Measurements from ENCODE around the gene SDC4. TPM values are rescaled to one million over a fixed set of nuclear protein-coding genes. Genes with fewer than 3 reads are reported as not detected.

Gene SDC4
- total and polyA plus RNA-seq, 3 donors from 2014 or later = 124 to 234 (median 191) TPM

GRCh38 chr20:45350217-45350616, 2.0 kb upstream of the SDC4 start:
- 74 to 91% methylated on average over 1 of the region's 1 CpG for WGBS, 2 donors
- TF ChIP-seq CTCF (IDR thresholded peaks at IDR 0.05) = no peak
- no peak for TF ChIP-seq POLR2A (IDR thresholded peaks at IDR 0.05)

GRCh38 chr20:45347297-45347935, 808 bp downstream of the SDC4 start:
- peak overlapping the region; percentile 61 to 76 for H3K4me3 ChIP-seq
- H3K9me3 ChIP-seq = no peaks in the 10 kb centered on the region
- intact Hi-C loops (cut with DNase I; ENCODE audit: low total_unique reads) = no loop called here
- WGBS, 2 donors = 17 to 32% methylated on average over 6 to 10 of the region's 10 CpGs
- peaks cover 14% of the 10 kb centered on the region for H3K4me1 ChIP-seq
- no peaks in the 10 kb centered on the region for H3K27me3 ChIP-seq
- DNase-seq = no peak
- H3K36me3 ChIP-seq (ENCODE audit: low read depth, missing control alignments) = no peaks in the 10 kb centered on the region
- peak overlapping the region; percentile 80 to 85 for H3K27ac ChIP-seq
- TF ChIP-seq POLR2A (IDR thresholded peaks at IDR 0.05) (no peak), CTCF (IDR thresholded peaks at IDR 0.05) (no peak)

More at GRCh38 chr20:45350217-45350616, 2.0 kb upstream of the SDC4 start:
- DNase-seq = no peak
- Histone ChIP-seq H3K27me3 (no peaks in the 10 kb centered on the region), H3K9me3 (no peaks in the 10 kb centered on the region), H3K36me3 (ENCODE audit: low read depth, missing control alignments) (no peaks in the 10 kb centered on the region), H3K4me3 (no peak overlapping the region), H3K27ac (no peak overlapping the region), H3K4me1 (no peaks in the 10 kb centered on the region)
- intact Hi-C loops (cut with DNase I; ENCODE audit: low total_unique reads) = no loop called here

DNA sequence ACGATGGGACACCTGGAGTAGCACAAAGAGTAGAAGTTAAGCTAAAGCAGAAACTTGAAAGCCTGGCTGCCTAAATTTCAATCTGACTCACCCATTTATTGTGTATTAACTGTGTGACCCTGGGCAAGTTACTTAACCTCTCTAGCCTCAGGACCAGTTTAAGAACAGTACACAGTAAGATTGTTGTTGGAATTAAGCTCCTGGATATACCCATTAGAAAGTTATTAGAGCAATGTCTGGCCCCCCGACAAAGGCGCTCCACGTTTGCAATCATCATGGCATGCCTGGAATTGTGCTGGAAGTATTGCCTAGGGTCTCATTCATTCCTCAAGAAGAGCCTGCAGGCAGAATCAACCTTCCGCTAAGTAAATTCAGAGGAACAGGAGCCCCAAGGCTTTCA, 1.4 kb downstream of the SDC4 start:
- intact Hi-C loops (cut with DNase I; ENCODE audit: low total_unique reads) = no loop called here

GRCh38 chr20:45346291-45346718, 1.9 kb downstream of the SDC4 start:
- H3K27me3 ChIP-seq = no peaks in the 10 kb centered on the region
- TF ChIP-seq CTCF (IDR thresholded peaks at IDR 0.05) (no peak), POLR2A (IDR thresholded peaks at IDR 0.05) (no peak)
- intact Hi-C loops (cut with DNase I; ENCODE audit: low total_unique reads) = no loop called here
- DNase-seq = no peak
- H3K36me3 ChIP-seq (ENCODE audit: low read depth, missing control alignments) = no peaks in the 10 kb centered on the region
- peak overlapping the region in 1 of 2 donors; percentile 76 for H3K4me3 ChIP-seq
- no peak overlapping the region for H3K27ac ChIP-seq
- H3K4me1 ChIP-seq = peaks cover 23% of the 10 kb centered on the region
- 70 to 73% methylated on average over 3 of the region's 3 CpGs for WGBS, 2 donors
- H3K9me3 ChIP-seq = no peaks in the 10 kb centered on the region

More for the DNA sequence above, 1.4 kb downstream of the SDC4 start:
- WGBS, 2 donors = 62 to 65% methylated on average over 5 of the region's 5 CpGs
- Histone ChIP-seq H3K27me3 (no peaks in the 10 kb centered on the region), H3K4me1 (peaks cover 19% of the 10 kb centered on the region), H3K36me3 (ENCODE audit: low read depth, missing control alignments) (no peaks in the 10 kb centered on the region), H3K4me3 (peak overlapping the region in 1 of 2 donors; percentile 76), H3K9me3 (no peaks in the 10 kb centered on the region), H3K27ac (peak overlapping the region; percentile 80 to 85)
- no peak for TF ChIP-seq POLR2A (IDR thresholded peaks at IDR 0.05)
- TF ChIP-seq CTCF (IDR thresholded peaks at IDR 0.05) = no peak
- DNase-seq = no peak

Measured in testis (tissue), 3 donors.